Thoracic aorta endothelial cell (primary cell): ENCODE results near the gene INPP5K. TPM values are rescaled to one million over a fixed set of nuclear protein-coding genes. Genes with fewer than 3 reads are reported as not detected.

Experiments
- total RNA-seq: library from RNA; depleted of rRNA; stranded (reverse); fragments of >200 nt; gene quantifications from 2 replicates; pipeline ENCODE4 v1.2.3, GENCODE V29; 2012

INPP5K gene
- total RNA-seq, result 38.0 and 39.6 TPM in 2 replicates

DNA sequence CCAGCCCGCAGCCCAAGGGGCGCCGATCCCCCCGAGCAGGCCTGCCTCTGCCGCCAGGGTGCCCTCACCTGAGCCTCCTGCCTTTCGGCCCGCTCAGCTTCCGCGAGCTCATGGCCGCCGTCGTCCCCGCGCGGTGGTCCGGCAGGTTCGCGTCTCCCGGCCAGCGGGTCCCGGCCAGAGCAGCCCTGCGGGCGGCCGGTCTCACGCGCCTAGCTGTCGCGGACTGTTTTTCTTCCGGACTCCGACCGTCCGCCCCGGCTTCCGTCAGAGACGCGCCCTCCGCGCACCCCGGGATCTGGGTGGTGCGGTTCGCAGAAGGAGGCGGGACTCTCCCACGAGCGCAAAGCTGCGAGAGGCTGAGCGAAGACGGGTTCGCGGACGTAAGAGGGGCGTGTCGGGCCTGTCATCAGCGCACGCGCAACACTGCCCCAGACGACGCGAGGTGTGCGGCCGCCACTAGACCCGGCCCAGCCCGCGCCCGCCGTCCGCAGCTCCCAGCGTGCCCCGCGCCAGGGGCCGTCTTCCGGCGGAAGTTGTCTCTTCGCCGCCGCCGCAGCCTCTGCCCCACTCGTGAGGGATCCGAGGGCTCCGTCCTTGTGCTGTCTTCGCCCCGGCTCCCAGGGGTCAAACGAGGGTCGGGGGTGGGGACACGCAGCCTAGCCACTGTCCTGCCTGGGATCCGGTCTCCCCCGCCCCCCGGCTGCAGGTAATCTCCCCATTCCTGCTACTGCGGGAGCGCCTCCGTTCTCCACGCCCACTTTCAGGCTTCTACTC lies at the start of gene INPP5K:
TSS of gene INPP5K (minus strand) at position 225 of the 774 bp plus-strand sequence. CDS start at position 112, 113 bp downstream.

DNA sequence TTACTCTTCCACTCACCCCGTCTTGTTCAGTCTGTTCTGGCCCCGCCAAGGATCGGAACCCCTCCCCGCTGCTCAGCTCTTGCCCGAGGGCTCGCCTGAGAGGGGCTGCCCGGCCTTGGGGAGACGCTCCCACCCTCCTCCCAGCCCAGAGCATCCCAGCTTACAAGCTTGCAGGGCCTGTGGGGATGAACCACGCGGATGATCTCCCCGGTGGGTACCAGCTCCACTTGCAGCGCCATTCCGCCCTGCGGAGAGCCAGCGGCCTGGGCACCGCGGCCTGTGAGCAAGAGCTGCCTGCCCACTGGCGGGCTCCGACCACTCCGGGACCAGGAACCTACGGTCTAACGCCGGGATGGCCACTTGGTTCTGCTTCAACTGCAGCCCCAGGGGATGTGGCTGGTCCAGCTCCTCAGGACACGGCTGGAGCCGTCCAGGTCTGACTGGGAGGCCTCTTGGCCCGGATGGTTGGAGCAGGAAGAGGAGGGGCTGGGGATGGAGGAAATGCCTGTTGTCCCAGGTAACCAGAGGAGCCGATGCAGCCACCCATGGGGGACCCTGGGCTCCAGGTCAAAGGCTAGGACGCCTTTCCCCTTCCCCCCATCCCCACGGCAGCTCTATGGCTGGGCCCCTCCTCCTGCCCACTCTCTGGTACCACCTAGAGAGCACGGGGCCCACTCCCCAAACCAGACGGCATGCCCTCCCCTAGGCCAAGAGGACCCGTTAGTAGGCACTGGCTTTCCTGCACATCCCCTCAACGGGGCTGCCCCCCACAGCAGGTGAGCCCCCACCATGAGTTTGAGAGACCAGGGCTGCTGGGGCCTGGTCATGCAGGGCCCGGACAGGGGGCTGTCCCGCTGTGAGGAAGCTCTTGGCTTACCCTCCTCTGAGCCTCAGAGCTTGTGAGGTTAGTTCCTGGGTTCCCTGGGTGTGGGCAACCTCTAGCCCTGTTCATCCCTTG lies 23.9 kb downstream of the INPP5K start, which contains the start of gene MYO1C:
TSS of gene MYO1C (minus strand) at position 438 of the 958 bp plus-strand sequence. CDS start at position 239, 199 bp downstream.

DNA sequence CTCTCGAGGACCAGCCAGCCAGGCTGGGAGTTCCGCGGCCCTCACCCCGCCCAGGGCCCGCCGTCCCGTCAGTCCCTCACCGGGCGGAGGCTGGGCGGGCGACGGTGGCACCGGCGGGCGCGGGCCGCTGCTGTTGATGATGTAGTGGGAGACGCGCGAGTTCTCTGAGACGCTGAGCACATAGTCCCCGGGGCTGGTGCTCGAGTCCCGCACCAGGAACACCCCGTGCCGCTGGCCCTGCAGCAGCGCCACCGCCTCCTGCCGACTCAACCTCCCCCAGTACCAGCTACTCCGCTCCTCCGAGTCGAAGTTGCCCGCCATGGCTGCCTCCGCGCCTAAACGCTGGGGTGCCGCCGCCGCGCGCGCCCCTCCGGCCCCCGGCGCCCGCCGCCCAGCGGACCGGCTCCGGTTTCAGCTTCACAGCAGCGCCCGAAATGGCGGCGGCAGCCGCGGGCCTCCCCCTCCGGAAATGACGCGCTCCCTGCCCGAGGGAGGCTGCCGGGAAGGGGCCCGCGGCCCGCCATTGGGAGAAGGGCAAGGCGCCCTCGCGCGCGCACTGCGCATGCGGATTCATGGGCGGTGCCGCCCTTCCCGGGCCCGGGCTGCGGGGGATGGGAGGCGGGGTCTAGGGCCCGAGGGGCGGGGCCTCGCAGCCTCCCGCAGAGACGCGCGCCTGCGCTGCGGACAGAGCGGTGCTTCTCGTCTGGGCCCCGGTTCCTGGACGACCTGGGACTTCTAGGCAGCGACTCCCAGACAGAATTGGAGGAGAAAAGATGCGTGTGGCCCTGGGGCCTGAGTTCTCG lies 60.4 kb downstream of the INPP5K start, which contains the start of gene CRK:
TSS of gene CRK (minus strand) at position 436 of the 803 bp plus-strand sequence. CDS start at position 321, 115 bp downstream.

Other genes with a start within 250 kb of the INPP5K start
- gene BHLHA9, start 246.2 kb downstream of the INPP5K start, total RNA-seq, result not detected in 2 replicates
- not detected in 2 replicates for gene TRARG1, start 236.9 kb downstream of the INPP5K start, total RNA-seq
- gene YWHAE, start 116.4 kb downstream of the INPP5K start, total RNA-seq, result 1,204 and 1,254 TPM in 2 replicates
- 151 and 157 TPM in 2 replicates for gene CRK, start 60.4 kb downstream of the INPP5K start, total RNA-seq
- 176 and 210 TPM in 2 replicates for gene MYO1C, start 23.9 kb downstream of the INPP5K start, total RNA-seq
- 53.2 and 54.3 TPM in 2 replicates for gene PITPNA, start 46.2 kb upstream of the INPP5K start, total RNA-seq
- 16.6 and 29.0 TPM in 2 replicates for gene SLC43A2, start 112.2 kb upstream of the INPP5K start, total RNA-seq
- 90.2 and 95.1 TPM in 2 replicates for gene SCARF1, start 129.1 kb upstream of the INPP5K start, total RNA-seq
- 9.2 and 12.9 TPM in 2 replicates for gene RILP, start 133.3 kb upstream of the INPP5K start, total RNA-seq
- gene PRPF8, start 168.3 kb upstream of the INPP5K start, total RNA-seq, result 213 and 248 TPM in 2 replicates
- 1.2 and 1.6 TPM in 2 replicates for gene TLCD2, start 193.8 kb upstream of the INPP5K start, total RNA-seq
- gene WDR81, start 208.1 kb upstream of the INPP5K start, total RNA-seq, result 13.3 and 19.2 TPM in 2 replicates
- not detected in 2 replicates for gene SERPINF2, start 226.3 kb upstream of the INPP5K start, total RNA-seq
- gene SERPINF1, start 245.4 kb upstream of the INPP5K start, total RNA-seq, result 0.40 TPM in 1 of 2 replicates, not detected in the other